CD4-positive, alpha-beta T cell treated with Interleukin-4 for 1 hour (primary cell): Measurements from ENCODE around the gene COL7A1.
"Not testable (repeated sequence)": the region's sequence is repeated elsewhere in the genome, so short reads cannot be mapped to it uniquely, and the experiment has no call there.

Experiments used
- DNase-seq, 2 donors: peaks; one replicate each; pipeline ENCODE4 v3.0.0-alpha.2; 2020 to 2022

Gene COL7A1

GRCh38 chr3:48535578-48535977, 59.6 kb downstream of the COL7A1 start:
- no peak for DNase-seq

GRCh38 chr3:48532977-48533337, 62.2 kb downstream of the COL7A1 start:
- no peak for DNase-seq

GRCh38 chr3:48532271-48532976, 62.7 kb downstream of the COL7A1 start:
- no peak for DNase-seq

- DNase-seq = not testable (repeated sequence)
Measured at GRCh38 chr3:48530701-48531100, 64.4 kb downstream of the COL7A1 start.

- no peak for DNase-seq
Measured at GRCh38 chr3:48528754-48529153, 66.4 kb downstream of the COL7A1 start.

- no peak for DNase-seq
Measured at GRCh38 chr3:48528048-48528447, 67.1 kb downstream of the COL7A1 start.

GRCh38 chr3:48524970-48525369, 70.2 kb downstream of the COL7A1 start:
- no peak for DNase-seq

GRCh38 chr3:48521635-48522034, 73.5 kb downstream of the COL7A1 start:
- no peak for DNase-seq

GRCh38 chr3:48519277-48519643, 75.9 kb downstream of the COL7A1 start:
- DNase-seq = no peak

GRCh38 chr3:48518638-48519276, 76.4 kb downstream of the COL7A1 start:
- DNase-seq = no peak

- DNase-seq = no peak
Measured at GRCh38 chr3:48518069-48518468, 77.1 kb downstream of the COL7A1 start.

- peak in 1 of 2 donors; percentile 34 for DNase-seq
Measured at GRCh38 chr3:48516571-48516970, 78.6 kb downstream of the COL7A1 start.

- peak in 1 of 2 donors; percentile 51 for DNase-seq
Measured at GRCh38 chr3:48514431-48515227, 80.5 kb downstream of the COL7A1 start.
